PC-3 (cell line): ENCODE results near the gene C22orf15. TPM values are rescaled to one million over a fixed set of nuclear protein-coding genes. Genes with fewer than 3 reads are reported as not detected.

Experiments used
- ATAC-seq: fragments of 200-7000 bp; cut with Tn5 transposase; 2 replicates; pipeline ENCODE4 v1.9.1; 2020; ENCODE audit warnings: mild to moderate bottlenecking, moderate library complexity
- BruUV-seq: library from RNA; stranded (reverse); fragments of 400-500 nt; replicated peaks from 2 replicates; lab custom pipeline; 2021; lab: Mats Ljungman, UMichigan
- CTCF ChIA-PET: fragments of 300-600 bp; sonication (Branson Sonifier 250); formaldehyde crosslinking; loops from one replicate; lab custom pipeline; 2022; ENCODE audit warnings: antibody characterized with exemption; lab: Charles Lee
- POLR2A ChIA-PET: fragments of 300-600 bp; sonication (Branson Sonifier 250); formaldehyde crosslinking; loops from one replicate; lab custom pipeline; 2022; ENCODE audit warnings: antibody characterized with exemption; ENCODE audit not compliant: unreplicated experiment; lab: Charles Lee
- DNase-seq: peaks from one replicate; pipeline ENCODE4 v3.0.0-alpha.2; 2015
- H2AFZ ChIP-seq: fragments of 300-600 bp; sonication (generic); 2 replicates; pipeline ENCODE4 v1.6.0; 2016; ENCODE audit warnings: antibody characterized with exemption, low read length
- H3F3A ChIP-seq: fragments of 300-600 bp; sonication (generic); one replicate; pipeline ENCODE4 v1.6.0; 2017; ENCODE audit warnings: antibody characterized with exemption, low read length, control low read depth, mild to moderate bottlenecking; ENCODE audit not compliant: unreplicated experiment
- H3K27ac ChIP-seq: fragments of 300-600 bp; sonication (generic); 2 replicates; pipeline ENCODE4 v1.5.1; 2016; ENCODE audit warnings: mild to moderate bottlenecking, low read length
- H3K27me3 ChIP-seq: fragments of 300-600 bp; sonication (generic); 2 replicates; pipeline ENCODE4 v1.6.1; 2016; ENCODE audit warnings: low read length, mixed read lengths
- H3K36me3 ChIP-seq: fragments of 300-600 bp; sonication (generic); 2 replicates; pipeline ENCODE4 v1.6.1; 2016; ENCODE audit warnings: low read depth, mixed run types, low read length, mixed read lengths
- H3K4me1 ChIP-seq: fragments of 300-600 bp; sonication (generic); 2 replicates; pipeline ENCODE4 v1.5.1; 2016; ENCODE audit warnings: low read length; ENCODE audit not compliant: insufficient read depth
- H3K4me2 ChIP-seq: fragments of 300-600 bp; sonication (generic); 2 replicates; pipeline ENCODE4 v1.6.0; 2016; ENCODE audit warnings: low read length
- H3K4me3 ChIP-seq: fragments of 300-600 bp; sonication (generic); 2 replicates; pipeline ENCODE4 v1.5.1; 2016; ENCODE audit warnings: mild to moderate bottlenecking, low read length, mixed read lengths
- H3K79me2 ChIP-seq: fragments of 300-600 bp; sonication (generic); 2 replicates; pipeline ENCODE4 v1.6.1; 2017; ENCODE audit warnings: low read length, mixed read lengths
- H3K9ac ChIP-seq: fragments of 300-600 bp; sonication (generic); 2 replicates; pipeline ENCODE4 v1.6.0; 2016; ENCODE audit warnings: mild to moderate bottlenecking, low read length
- H3K9me2 ChIP-seq: fragments of 300-600 bp; sonication (generic); replicated peaks from 2 replicates; pipeline ENCODE4 v1.6.1; 2016; ENCODE audit warnings: mixed run types, low read length, mixed read lengths
- H3K9me3 ChIP-seq: fragments of 300-600 bp; sonication (generic); 2 replicates; pipeline ENCODE4 v1.6.1; 2016; ENCODE audit warnings: low read length, mixed read lengths
- H4K20me1 ChIP-seq: fragments of 300-600 bp; sonication (generic); 2 replicates; pipeline ENCODE4 v1.6.1; 2016; ENCODE audit warnings: low read length, mixed read lengths
- CTCF ChIP-seq: fragments of 300-600 bp; sonication (generic); conservative IDR thresholded peaks from 2 replicates; pipeline ENCODE4 v1.5.1; 2017; ENCODE audit warnings: antibody characterized with exemption, low read depth, mild to moderate bottlenecking, low read length
- EZH2 ChIP-seq: fragments of 300-600 bp; sonication (generic); IDR thresholded peaks from one replicate; pipeline ENCODE4 v1.6.1; 2017; ENCODE audit warnings: antibody characterized with exemption, mild to moderate bottlenecking, low read length; ENCODE audit not compliant: unreplicated experiment
- EZH2phosphoT487 ChIP-seq: fragments of 300-600 bp; sonication (generic); IDR thresholded peaks from 2 replicates; pipeline ENCODE4 v1.6.1; 2018; ENCODE audit warnings: mild to moderate bottlenecking, antibody characterized with exemption, low read length, borderline replicate concordance
- intact Hi-C: fragments of 100-400 bp; cut with micrococcal nuclease; formaldehyde crosslinking; loops from 2 replicates; pipeline ENCODE4 v1.9.0; 2023
- total RNA-seq: library from RNA; depleted of rRNA; stranded (reverse); fragments of >200 nt; gene quantifications from 2 replicates; pipeline ENCODE4 v1.2.3, GENCODE V29; 2014

The C22orf15 gene
- total RNA-seq, 1 experiment from 2014 or later = not detected

GRCh38 chr22:23774922-23775436 lies 12.2 kb downstream of the C22orf15 start:
- POLR2A ChIA-PET = no interaction called here

GRCh38 chr22:23775779-23776375 lies 13.1 kb downstream of the C22orf15 start:
- H3K9me3 ChIP-seq = no peaks in the 10 kb centered on the region
- no peak overlapping the region for H3K9ac ChIP-seq
- ChIA-PET CTCF (no interaction called here), POLR2A (interaction anchor here (0.6 kb wide), 1 partner anchor 81 kb away, joined by 3 read pairs; no protein-coding TSS in a partner anchor)
- BruUV-seq = no TSS peak
- no peaks in the 10 kb centered on the region for H3K36me3 ChIP-seq
- H3K79me2 ChIP-seq = no peaks in the 10 kb centered on the region
- H3K27me3 ChIP-seq = no peaks in the 10 kb centered on the region
- no peak overlapping the region for H3K4me3 ChIP-seq
- no peak overlapping the region for H3K27ac ChIP-seq
- intact Hi-C loops = no loop called here
- H4K20me1 ChIP-seq = no peaks in the 10 kb centered on the region
- H2AFZ ChIP-seq = no peak overlapping the region
- H3K9me2 ChIP-seq = no peaks in the 10 kb centered on the region
- TF ChIP-seq CTCF = no peak
- no peak for TF ChIP-seq EZH2phosphoT487
- no peak for TF ChIP-seq EZH2
- DNase-seq = no peak
- no peaks in the 10 kb centered on the region for H3F3A ChIP-seq
- no peak overlapping the region for H3K4me2 ChIP-seq
- ATAC-seq = no peak
- H3K4me1 ChIP-seq = no peaks in the 10 kb centered on the region; the same call in 1 of the 2 replicates

More at GRCh38 chr22:23774922-23775436, 12.2 kb downstream of the C22orf15 start:
- no TSS peak for BruUV-seq
- Histone ChIP-seq H3K9me3 (no peaks in the 10 kb centered on the region), H3K36me3 (no peaks in the 10 kb centered on the region), H3K27me3 (no peaks in the 10 kb centered on the region), H3K4me3 (no peak overlapping the region), H3K79me2 (no peaks in the 10 kb centered on the region), H3F3A (no peaks in the 10 kb centered on the region), H3K4me2 (no peak overlapping the region), H2AFZ (no peak overlapping the region), H3K9me2 (no peaks in the 10 kb centered on the region), H3K9ac (no peak overlapping the region), H4K20me1 (no peaks in the 10 kb centered on the region), H3K4me1 (no peaks in the 10 kb centered on the region; the same call in 1 of the 2 replicates), H3K27ac (no peak overlapping the region)
- DNase-seq (no peak), ATAC-seq (no peak)
- intact Hi-C loops = no loop called here
- TF ChIP-seq CTCF = no peak
- TF ChIP-seq EZH2 = no peak
- no peak for TF ChIP-seq EZH2phosphoT487
- CTCF ChIA-PET = no interaction called here
